Testis (tissue), 3 donors: ENCODE results near the gene NEURL1B. TPM values are rescaled to one million over a fixed set of nuclear protein-coding genes. Genes with fewer than 3 reads are reported as not detected.

Source experiments
- DNase-seq: peaks from one replicate; pipeline ENCODE4 v3.0.0-alpha.2; 2019
- H3K27ac ChIP-seq, 2 donors: fragments of 200-600 bp; sonication (generic); one replicate each; pipeline ENCODE4 v1.5.1; 2019
- H3K27me3 ChIP-seq: fragments of 200-600 bp; sonication (generic); one replicate; pipeline ENCODE4 v1.5.1; 2019
- H3K36me3 ChIP-seq: fragments of 200-600 bp; sonication (generic); one replicate; pipeline ENCODE4 v1.5.1; 2017; ENCODE audit warnings: low read depth; ENCODE audit errors: missing control alignments
- H3K4me1 ChIP-seq: fragments of 200-600 bp; sonication (generic); one replicate; pipeline ENCODE4 v1.5.1; 2019
- H3K4me3 ChIP-seq, 2 donors: fragments of 200-600 bp; sonication (generic); one replicate each; pipeline ENCODE4 v1.5.1; 2017 to 2019
- H3K9me3 ChIP-seq: fragments of 200-600 bp; sonication (generic); one replicate; pipeline ENCODE4 v1.5.1; 2017
- CTCF ChIP-seq, 3 experiments: fragments of 450-650 bp in 2 of 3; fragments of 200-600 bp in 1 of 3; sonication (generic) in 1 of 3; IDR thresholded peaks; one replicate each; pipeline ENCODE4 v1.5.1; 2016 to 2019; ENCODE audit warnings: antibody characterized with exemption in 3 of 3, mild to moderate bottlenecking in 2 of 3, moderate library complexity in 1 of 3
- POLR2A ChIP-seq: fragments of 450-650 bp; IDR thresholded peaks from one replicate; pipeline ENCODE4 v1.6.1; 2017; ENCODE audit warnings: antibody characterized with exemption, mild to moderate bottlenecking, moderate library complexity
- WGBS, 2 donors: methylation state at CpG; one replicate each; pipeline ENCODE4 v1.1.5; 2018; 5-methylcytosine and 5-hydroxymethylcytosine counted together
- intact Hi-C: fragments of 100-400 bp; cut with DNase I; formaldehyde crosslinking; loops from one replicate; pipeline ENCODE4 v1.15.1; 2023; ENCODE audit warnings: low total_unique reads
- polyA plus RNA-seq: library from polyadenylated mRNA; stranded (reverse); fragments of 350-450 nt; fragmentation: Illumina TruSeq; extraction: RNeasy Lipid Tissue Mini Kit (QIAGEN cat#74804); gene quantifications from one replicate; pipeline ENCODE4 v1.2.3, GENCODE V29; 2014; ENCODE audit warnings: low read depth, low replicate concordance; ENCODE audit not compliant: insufficient read depth
- total RNA-seq, 2 donors: library from RNA; depleted of rRNA; stranded (reverse); fragments of >200 nt; gene quantifications; one replicate each; pipeline ENCODE4 v1.2.3, GENCODE V29; 2016

The NEURL1B gene
- total and polyA plus RNA-seq, 3 donors from 2014 or later = 15.8 to 18.1 (median 17.1) TPM

- DNase-seq = no peak
- intact Hi-C loops = no loop called here
- H3K4me1 ChIP-seq = peaks cover 5% of the 10 kb centered on the region
- no peaks in the 10 kb centered on the region for H3K9me3 ChIP-seq
- TF ChIP-seq POLR2A (no peak), CTCF (IDR thresholded peaks at IDR 0.05) (no peak)
- H3K27me3 ChIP-seq = no peaks in the 10 kb centered on the region
- H3K4me3 ChIP-seq = no peak overlapping the region
- no peaks in the 10 kb centered on the region for H3K36me3 ChIP-seq
- H3K27ac ChIP-seq = no peak overlapping the region
- 65% methylated on average over 4 of the region's 4 CpGs for WGBS, 2 donors
These were observed 34.8 kb upstream of the NEURL1B start for GRCh38 chr5:172606156-172606785.

GRCh38 chr5:172607213-172607793 lies 33.8 kb upstream of the NEURL1B start:
- no peaks in the 10 kb centered on the region for H3K36me3 ChIP-seq
- WGBS, 2 donors = 58 to 60% methylated on average over 6 of the region's 6 CpGs

GRCh38 chr5:172608773-172609172 lies 32.3 kb upstream of the NEURL1B start:
- Histone ChIP-seq H3K9me3 (no peaks in the 10 kb centered on the region), H3K4me1 (no peaks in the 10 kb centered on the region), H3K27me3 (no peaks in the 10 kb centered on the region), H3K36me3 (no peaks in the 10 kb centered on the region), H3K27ac (no peak overlapping the region), H3K4me3 (no peak overlapping the region)
- 97 to 98% methylated on average over 3 of the region's 3 CpGs for WGBS, 2 donors
- TF ChIP-seq POLR2A = no peak
- TF ChIP-seq CTCF (IDR thresholded peaks at IDR 0.05) = no peak
- DNase-seq = no peak
- intact Hi-C loops = no loop called here

More at GRCh38 chr5:172607213-172607793, 33.8 kb upstream of the NEURL1B start:
- Histone ChIP-seq H3K9me3 (no peaks in the 10 kb centered on the region), H3K27me3 (no peaks in the 10 kb centered on the region), H3K4me3 (no peak overlapping the region), H3K27ac (no peak overlapping the region), H3K4me1 (peaks cover 5% of the 10 kb centered on the region)
- intact Hi-C loops = no loop called here
- no peak for TF ChIP-seq POLR2A
- no peak for DNase-seq

GRCh38 chr5:172610643-172611042 lies 30.4 kb upstream of the NEURL1B start:
- Histone ChIP-seq H3K4me3 (no peak overlapping the region), H3K27me3 (no peaks in the 10 kb centered on the region), H3K27ac (no peak overlapping the region), H3K4me1 (no peaks in the 10 kb centered on the region), H3K36me3 (no peaks in the 10 kb centered on the region), H3K9me3 (no peaks in the 10 kb centered on the region)
- no peak for TF ChIP-seq CTCF (IDR thresholded peaks at IDR 0.05)
- TF ChIP-seq POLR2A = no peak
- WGBS, 2 donors = 61 to 64% methylated on average over 6 of the region's 6 CpGs
- no peak for DNase-seq
- intact Hi-C loops = no loop called here

- TF ChIP-seq CTCF (IDR thresholded peaks at IDR 0.05) (no peak), POLR2A (no peak)
- Histone ChIP-seq H3K27ac (no peak overlapping the region), H3K4me3 (no peak overlapping the region), H3K4me1 (peaks cover under 1% of the 10 kb centered on the region), H3K36me3 (no peaks in the 10 kb centered on the region), H3K27me3 (no peaks in the 10 kb centered on the region), H3K9me3 (no peaks in the 10 kb centered on the region)
- no peak for DNase-seq
- intact Hi-C loops = no loop called here
- 94% methylated on average over 6 to 8 of the region's 8 CpGs for WGBS, 2 donors
These were observed 29.1 kb upstream of the NEURL1B start for GRCh38 chr5:172611913-172612312.
